ENCODE measurements around the gene PSME2.

PSME2 gene

GRCh38 chr14:24096545-24097181, 49.7 kb downstream of the PSME2 start:
- no peaks in the 10 kb centered on the region for H3K36me3 ChIP-seq (replicated peaks)
- H3K4me3 ChIP-seq (ENCODE audit: low read depth, low read length), result no peak overlapping the region
- TF ChIP-seq, protein P1, sequence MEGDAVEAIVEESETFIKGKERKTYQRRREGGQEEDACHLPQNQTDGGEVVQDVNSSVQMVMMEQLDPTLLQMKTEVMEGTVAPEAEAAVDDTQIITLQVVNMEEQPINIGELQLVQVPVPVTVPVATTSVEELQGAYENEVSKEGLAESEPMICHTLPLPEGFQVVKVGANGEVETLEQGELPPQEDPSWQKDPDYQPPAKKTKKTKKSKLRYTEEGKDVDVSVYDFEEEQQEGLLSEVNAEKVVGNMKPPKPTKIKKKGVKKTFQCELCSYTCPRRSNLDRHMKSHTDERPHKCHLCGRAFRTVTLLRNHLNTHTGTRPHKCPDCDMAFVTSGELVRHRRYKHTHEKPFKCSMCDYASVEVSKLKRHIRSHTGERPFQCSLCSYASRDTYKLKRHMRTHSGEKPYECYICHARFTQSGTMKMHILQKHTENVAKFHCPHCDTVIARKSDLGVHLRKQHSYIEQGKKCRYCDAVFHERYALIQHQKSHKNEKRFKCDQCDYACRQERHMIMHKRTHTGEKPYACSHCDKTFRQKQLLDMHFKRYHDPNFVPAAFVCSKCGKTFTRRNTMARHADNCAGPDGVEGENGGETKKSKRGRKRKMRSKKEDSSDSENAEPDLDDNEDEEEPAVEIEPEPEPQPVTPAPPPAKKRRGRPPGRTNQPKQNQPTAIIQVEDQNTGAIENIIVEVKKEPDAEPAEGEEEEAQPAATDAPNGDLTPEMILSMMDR (IDR thresholded peaks at IDR 0.05; ENCODE audit: low read depth, low read length, missing control alignments), result no peak

GRCh38 chr14:24095271-24096068, 50.9 kb downstream of the PSME2 start:
- in situ Hi-C loops (cut with HindIII; ENCODE audit: low pct_ligation_motif_present, low sequenced_read_pairs), result no loop called here
- TF ChIP-seq, protein P1 (IDR thresholded peaks at IDR 0.05; ENCODE audit: low read depth, low read length, missing control alignments), result no peak
- H3K27ac ChIP-seq, result no peak overlapping the region
- no peak for DNase-seq
- H3K36me3 ChIP-seq (replicated peaks), result no peaks in the 10 kb centered on the region
- H3K4me3 ChIP-seq (ENCODE audit: low read depth, low read length), result peak overlapping the region; percentile 74
- H3K27me3 ChIP-seq (replicated peaks), result no peaks in the 10 kb centered on the region

More at GRCh38 chr14:24096545-24097181, 49.7 kb downstream of the PSME2 start:
- in situ Hi-C loops (cut with HindIII; ENCODE audit: low pct_ligation_motif_present, low sequenced_read_pairs), result no loop called here
- H3K27me3 ChIP-seq (replicated peaks), result no peaks in the 10 kb centered on the region
- DNase-seq, result no peak
- no peak overlapping the region for H3K27ac ChIP-seq

DNA sequence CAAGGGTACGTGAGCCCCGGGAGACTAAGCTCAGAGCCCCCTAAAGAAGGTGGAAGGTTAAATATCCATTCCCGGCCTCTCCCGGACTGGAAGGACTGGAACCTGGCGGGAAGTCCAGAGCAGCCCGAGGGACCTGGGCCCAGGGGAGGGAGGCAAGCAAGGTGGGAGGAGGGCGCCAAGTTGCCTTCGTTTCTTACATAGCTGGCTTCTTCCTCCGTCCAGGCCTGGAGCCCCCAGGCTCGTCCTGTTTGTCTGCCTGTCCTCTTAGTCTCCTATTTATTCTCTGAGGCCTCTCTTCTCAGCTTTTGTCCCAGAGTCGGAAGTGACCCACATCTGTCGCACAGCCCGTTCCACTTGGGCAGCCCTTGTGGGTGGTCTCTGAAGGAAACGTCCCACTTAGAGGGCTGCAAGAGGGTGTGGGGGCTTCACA, 51.6 kb downstream of the PSME2 start:
- H3K27me3 ChIP-seq (replicated peaks), result no peaks in the 10 kb centered on the region
- in situ Hi-C loops (cut with HindIII; ENCODE audit: low pct_ligation_motif_present, low sequenced_read_pairs), result no loop called here
- no peaks in the 10 kb centered on the region for H3K36me3 ChIP-seq (replicated peaks)
- no peak for DNase-seq
- TF ChIP-seq, protein P1 (IDR thresholded peaks at IDR 0.05; ENCODE audit: low read depth, low read length, missing control alignments), result no peak
- no peak overlapping the region for H3K27ac ChIP-seq
- H3K4me3 ChIP-seq (ENCODE audit: low read depth, low read length), result peak overlapping the region; percentile 74

DNA sequence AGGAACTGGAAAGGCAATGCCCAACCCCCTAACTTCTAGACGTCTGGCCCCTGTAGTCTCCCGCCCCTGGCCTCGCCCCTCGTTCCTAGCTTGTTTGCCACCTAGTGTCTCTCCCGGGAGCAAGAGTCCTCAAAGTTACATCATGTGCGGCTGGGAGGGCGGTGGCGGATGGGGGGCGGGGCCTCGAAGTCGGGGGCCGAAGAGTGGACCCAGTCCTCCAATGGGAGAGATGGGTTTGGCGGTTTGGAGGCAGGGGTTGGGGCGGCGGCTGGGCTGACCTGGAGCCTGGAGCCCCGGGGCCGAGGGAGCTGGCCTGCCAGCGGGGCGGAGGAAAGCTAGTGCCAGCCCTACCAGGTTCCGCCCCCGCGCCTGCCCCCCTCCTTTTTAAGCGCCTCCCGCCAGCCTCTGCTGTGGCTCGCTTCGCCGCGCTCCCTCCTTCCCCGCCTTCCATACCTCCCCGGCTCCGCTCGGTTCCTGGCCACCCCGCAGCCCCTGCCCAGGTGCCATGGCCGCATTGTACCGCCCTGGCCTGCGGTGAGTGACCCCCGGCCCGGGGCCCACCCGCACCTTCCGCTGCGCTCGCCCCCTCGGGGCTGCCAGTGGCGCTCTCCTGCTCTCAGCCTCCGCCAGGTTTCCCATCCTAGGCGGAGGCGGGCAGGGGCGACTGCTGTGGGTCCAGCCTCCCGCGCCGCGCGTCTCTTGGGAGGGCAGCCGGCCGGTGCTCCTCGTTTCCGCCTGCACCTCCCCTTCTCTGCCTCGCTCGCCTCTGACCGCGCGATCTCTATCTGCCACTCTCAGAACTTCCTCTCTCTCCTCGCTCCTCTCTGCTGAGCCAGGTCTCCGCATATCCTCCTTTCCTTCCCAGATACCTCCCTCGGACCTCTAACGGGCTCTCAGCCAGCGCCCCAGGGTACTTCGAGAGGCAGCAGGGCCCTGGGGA, 52.2 kb downstream of the PSME2 start, which contains the start of gene PCK2:
PCK2 (plus strand) TSS at position 411 of the 940 bp plus-strand sequence; CDS start at position 506, 95 bp downstream.
- peak within 1 kb of the TSS; percentile 25 for H3K27ac ChIP-seq
- no peaks in the 10 kb centered on the region for H3K27me3 ChIP-seq (replicated peaks)
- in situ Hi-C loops (cut with HindIII; ENCODE audit: low pct_ligation_motif_present, low sequenced_read_pairs), result no loop called here
- H3K36me3 ChIP-seq (replicated peaks), result no peaks in the 10 kb centered on the region
- H3K4me3 ChIP-seq (ENCODE audit: low read depth, low read length), result peak within 1 kb of the TSS; percentile 74
- TF ChIP-seq, protein P1 (IDR thresholded peaks at IDR 0.05; ENCODE audit: low read depth, low read length, missing control alignments), result peak; percentile 5
- peak; percentile 68 for DNase-seq

Measured in brain microvascular endothelial cell (primary cell).